H1 (cell line): ENCODE data around the gene OVCH1. TPM values are rescaled to one million over a fixed set of nuclear protein-coding genes. Genes with fewer than 3 reads are reported as not detected.

Experiments used
- CTCF ChIA-PET: fragments of 300-600 bp; sonication (Branson Sonifier 250); formaldehyde crosslinking; loops from one replicate; lab custom pipeline; 2021; ENCODE audit not compliant: partially characterized antibody; lab: Charles Lee
- POLR2A ChIA-PET: fragments of 300-600 bp; sonication (Branson Sonifier 250); formaldehyde crosslinking; loops from one replicate; lab custom pipeline; 2021; ENCODE audit warnings: inconsistent platforms; ENCODE audit not compliant: partially characterized antibody; lab: Charles Lee
- DNase-seq, 2 experiments: peaks; one replicate each; pipeline versions ENCODE4 v3.0.0 to v3.0.0-alpha.2; 2010 to 2022; ENCODE audit warnings: low spot score in 2 of 2, low read depth in 1 of 2, mixed read lengths in 1 of 2
- FAIRE-seq: peaks from 2 replicates; lab custom pipeline; 2011; peaks lifted over from hg19 to GRCh38; lab: Jason Lieb, UNC
- H2AFZ ChIP-seq: 2 replicates; pipeline ENCODE4 v1.8.1; 2012; ENCODE audit warnings: low read length, inconsistent platforms
- H2AK5ac ChIP-seq: 2 replicates; pipeline ENCODE4 v1.6.1; 2013; ENCODE audit warnings: low read depth, low read length
- H2BK120ac ChIP-seq: replicated peaks from 2 replicates; pipeline ENCODE3; 2013; ENCODE audit warnings: low read depth, low read length, inconsistent platforms
- H2BK12ac ChIP-seq: 2 replicates; pipeline ENCODE4 v1.6.1; 2013; ENCODE audit warnings: low read depth, low read length
- H2BK15ac ChIP-seq: 2 replicates; pipeline ENCODE4 v1.6.1; 2013; ENCODE audit warnings: low read length
- H2BK20ac ChIP-seq: 2 replicates; pipeline ENCODE4 v1.6.1; 2013; ENCODE audit warnings: low read length
- H2BK5ac ChIP-seq: 2 replicates; pipeline ENCODE4 v1.6.1; 2013; ENCODE audit warnings: low read depth, low read length
- H3K14ac ChIP-seq: 2 replicates; pipeline ENCODE4 v1.6.1; 2013; ENCODE audit warnings: inconsistent platforms; ENCODE audit not compliant: insufficient read length
- H3K18ac ChIP-seq: 2 replicates; pipeline ENCODE4 v1.6.1; 2013; ENCODE audit warnings: low read length; ENCODE audit errors: extremely low read depth
- H3K23ac ChIP-seq: 2 replicates; pipeline ENCODE4 v1.6.1; 2013; ENCODE audit warnings: inconsistent platforms; ENCODE audit not compliant: insufficient read length
- H3K23me2 ChIP-seq: 2 replicates; pipeline ENCODE4 v1.6.1; 2013; ENCODE audit warnings: low read depth, low read length
- H3K27ac ChIP-seq: 2 replicates; pipeline ENCODE4 v1.6.1; 2011; ENCODE audit warnings: low read depth, low read length, inconsistent platforms
- H3K27me3 ChIP-seq, 4 experiments: replicated peaks in 1 of 4; 1 replicate in 1 of 4; 2 replicates in 3 of 4; pipeline versions ENCODE4 v1.6.1 to v1.8.1; 2011 to 2013; ENCODE audit warnings: low read length in 3 of 4, mild to moderate bottlenecking in 3 of 4, inconsistent platforms in 2 of 4, mixed read lengths in 2 of 4, moderate library complexity in 1 of 4; ENCODE audit not compliant: control insufficient read depth in 3 of 4, insufficient read depth in 3 of 4; ENCODE audit errors: extremely low read depth in 1 of 4
- H3K36me3 ChIP-seq, 4 experiments: 2 replicates each; pipeline versions ENCODE4 v1.6.1 to v1.8.1; 2011 to 2013; ENCODE audit warnings: mild to moderate bottlenecking in 4 of 4, low read length in 3 of 4, moderate library complexity in 2 of 4, control low read depth in 1 of 4, inconsistent platforms in 1 of 4; ENCODE audit not compliant: insufficient read depth in 4 of 4, control insufficient read depth in 2 of 4
- H3K4ac ChIP-seq: replicated peaks from 2 replicates; pipeline ENCODE3; 2013; ENCODE audit warnings: low read length, low read depth, mixed read lengths, inconsistent platforms; ENCODE audit not compliant: insufficient read length
- H3K4me1 ChIP-seq, 4 experiments: replicated peaks in 1 of 4; 1 replicate in 1 of 4; 2 replicates in 3 of 4; pipeline versions ENCODE4 v1.6.1 to v1.8.1; 2011 to 2013; ENCODE audit warnings: low read length in 3 of 4, inconsistent platforms in 2 of 4, mixed read lengths in 1 of 4; ENCODE audit not compliant: insufficient read depth in 4 of 4, control insufficient read depth in 3 of 4
- H3K4me2 ChIP-seq, 2 experiments: 2 replicates each; pipeline versions ENCODE4 v1.6.1 to v1.8.1; 2011 to 2013; ENCODE audit warnings: low read depth in 2 of 2, low read length in 2 of 2, control low read depth in 1 of 2, inconsistent platforms in 1 of 2, mild to moderate bottlenecking in 1 of 2; ENCODE audit not compliant: insufficient read depth in 1 of 2
- H3K4me3 ChIP-seq, 4 experiments: fragments of 200-600, 300-600 bp in 1 of 4; sonication (generic), shearing (Covaris generic), sonication (Bioruptor Twin) in 1 of 4; 2 replicates each; pipeline versions ENCODE4 v1.5.1 to v1.8.1; 2011 to 2016; ENCODE audit warnings: low read length in 4 of 4, low read depth in 3 of 4, control low read depth in 2 of 4, inconsistent platforms in 2 of 4, mild to moderate bottlenecking in 2 of 4, mixed read lengths in 1 of 4, moderate library complexity in 1 of 4; ENCODE audit not compliant: insufficient read depth in 2 of 4; ENCODE audit errors: extremely low read depth in 1 of 4
- H3K56ac ChIP-seq: replicated peaks from 2 replicates; pipeline ENCODE3; 2013; ENCODE audit warnings: low read depth, mild to moderate bottlenecking, mixed read lengths, low read length, inconsistent platforms; ENCODE audit not compliant: insufficient read length
- H3K79me1 ChIP-seq: 2 replicates; pipeline ENCODE4 v1.6.1; 2013; ENCODE audit warnings: low read depth, low read length, control low read depth
- H3K79me2 ChIP-seq, 2 experiments: 2 replicates each; pipeline versions ENCODE4 v1.6.1 to v1.8.1; 2012 to 2013; ENCODE audit warnings: low read length in 2 of 2, mild to moderate bottlenecking in 2 of 2, inconsistent platforms in 1 of 2; ENCODE audit not compliant: insufficient read depth in 2 of 2, control insufficient read depth in 1 of 2
- H3K9ac ChIP-seq, 4 experiments: replicated peaks in 1 of 4; 1 replicate in 1 of 4; 2 replicates in 3 of 4; pipeline versions ENCODE4 v1.6.1 to v1.8.1; 2011 to 2013; ENCODE audit warnings: low read depth in 3 of 4, low read length in 3 of 4, control low read depth in 2 of 4, mild to moderate bottlenecking in 2 of 4, moderate library complexity in 2 of 4, inconsistent platforms in 1 of 4; ENCODE audit errors: extremely low read depth in 1 of 4
- H3K9me3 ChIP-seq, 2 experiments: 2 replicates each; pipeline versions ENCODE4 v1.6.1 to v1.8.1; 2012 to 2013; ENCODE audit warnings: mild to moderate bottlenecking in 2 of 2, moderate library complexity in 2 of 2, control low read depth in 1 of 2, inconsistent platforms in 1 of 2, low read depth in 1 of 2, low read length in 1 of 2, mixed read lengths in 1 of 2; ENCODE audit not compliant: insufficient read depth in 2 of 2
- H4K20me1 ChIP-seq, 2 experiments: replicated peaks in 1 of 2; 2 replicates each; pipeline versions ENCODE3 to v1.8.1; 2011 to 2013; ENCODE audit warnings: inconsistent platforms in 2 of 2, low read length in 2 of 2, mild to moderate bottlenecking in 1 of 2; ENCODE audit not compliant: insufficient read depth in 2 of 2, control insufficient read depth in 1 of 2
- H4K5ac ChIP-seq: 2 replicates; pipeline ENCODE4 v1.6.1; 2013; ENCODE audit warnings: low read length, low read depth, mixed read lengths, inconsistent platforms; ENCODE audit not compliant: insufficient read length
- H4K8ac ChIP-seq: 2 replicates; pipeline ENCODE4 v1.8.0; 2013; ENCODE audit warnings: mild to moderate bottlenecking, moderate library complexity, low read length, inconsistent platforms; ENCODE audit not compliant: insufficient read depth; ENCODE audit errors: extremely low read depth
- H4K91ac ChIP-seq: replicated peaks from 2 replicates; pipeline ENCODE3; 2013; ENCODE audit warnings: low read length, mixed read lengths, inconsistent platforms; ENCODE audit not compliant: insufficient read length
- JUN ChIP-seq: IDR thresholded peaks from 2 replicates; pipeline ENCODE4 v1.6.1; 2011; ENCODE audit warnings: low read depth, mild to moderate bottlenecking, improper control_type of control experiment, low read length
- NRF1 ChIP-seq: IDR thresholded peaks from 2 replicates; pipeline ENCODE4 v1.6.1; 2011; ENCODE audit warnings: mild to moderate bottlenecking, low read depth, low read length, improper control_type of control experiment
- SP2 ChIP-seq: IDR thresholded peaks from 2 replicates; pipeline ENCODE4 v1.6.1; 2012; ENCODE audit warnings: mild to moderate bottlenecking, low read length, inconsistent platforms
- SRF ChIP-seq: IDR thresholded peaks from 2 replicates; pipeline ENCODE4 v1.6.1; 2011; ENCODE audit warnings: mild to moderate bottlenecking, low read depth, low read length, moderate library complexity
- YY1 ChIP-seq: IDR thresholded peaks from 2 replicates; pipeline ENCODE4 v1.6.1; 2011; ENCODE audit warnings: low read depth, mild to moderate bottlenecking, low read length
- WGBS, 2 experiments: shearing (Covaris generic) in 1 of 2; methylation state at CpG; one replicate each; pipeline versions ENCODE4 v1.1.6 to v1.1.7; 2013 to 2015; ENCODE audit warnings: low lambda C conversion rate in 2 of 2, mixed read lengths in 2 of 2, inconsistent platforms in 1 of 2, low coverage in 1 of 2, missing lambda C conversion rate in 1 of 2; ENCODE audit not compliant: insufficient replicate concordance in 2 of 2, insufficient coverage in 1 of 2, insufficient read length in 1 of 2; ENCODE audit errors: extremely low coverage in 1 of 2, missing lambda C conversion rate in 1 of 2; 5-methylcytosine and 5-hydroxymethylcytosine counted together
- polyA plus RNA-seq, 7 experiments: library from polyadenylated mRNA; depleted of rRNA in 3 of 7; stranded (reverse) in 5 of 7; unstranded in 2 of 7; fragments of >200 nt in 5 of 7; fragments of 200-250 nt in 2 of 7; gene quantifications; 1 replicate in 5 of 7; 2 replicates in 1 of 7; 4 replicates in 1 of 7; pipeline versions ENCODE4 v1.2.1 to v1.2.3, GENCODE V29; 2011 to 2013; ENCODE audit warnings: missing spikeins in 2 of 7, mixed read lengths in 2 of 7
- total RNA-seq: library from RNA; stranded (reverse); fragmentation: NEBNext Ultra II Directional; extraction: Animal tissue kit (Norgen Biotek cat#: 25700); gene quantifications from 2 replicates; pipeline ENCODE4 v1.2.1, GENCODE V29; 2021

Gene OVCH1
- total and polyA plus RNA-seq, 2 of the 8 experiments (the other 6 are each of a cell fraction or from before 2014, with no cell fraction given) = 0.07 TPM; not detected in 1

- no peak overlapping the region for H3K18ac ChIP-seq
- CTCF ChIA-PET = interaction anchor here (1.0 to 1.2 kb wide), 2 partner anchors 45 to 345 kb away, joined by 3 to 5 read pairs; no protein-coding TSS in a partner anchor
- TF ChIP-seq YY1 = no peak
- no peak for TF ChIP-seq SP2
- no peak for TF ChIP-seq SRF
- TF ChIP-seq NRF1 = no peak
- TF ChIP-seq JUN = no peak
- TF ChIP-seq, all 59 proteins: peak for 0
- Histone ChIP-seq H4K91ac (no peak overlapping the region), H3K4ac (no peak overlapping the region), H3K36me3 (no peaks in the 10 kb centered on the region), H3K4me1 (peaks cover 0 to 9% (median 4%) of the 10 kb centered on the region in 4 experiments; a peak in 4 of 7 replicates), H4K5ac (no peak overlapping the region), H4K8ac (no peak overlapping the region), H3K79me2 (no peaks in the 10 kb centered on the region), H3K23ac (no peak overlapping the region), H2BK120ac (no peak overlapping the region), H3K9ac (no peak overlapping the region), H3K14ac (no peak overlapping the region), H3K4me2 (no peak overlapping the region), H3K27me3 (no peaks in the 10 kb centered on the region), H2BK5ac (no peak overlapping the region), H2AK5ac (no peak overlapping the region), H3K9me3 (no peaks in the 10 kb centered on the region), H4K20me1 (no peaks in the 10 kb centered on the region), H3K27ac (no peak overlapping the region), H3K4me3 (no peak overlapping the region), H2BK20ac (no peak overlapping the region), H3K23me2 (no peaks in the 10 kb centered on the region), H3K79me1 (no peaks in the 10 kb centered on the region), H2BK12ac (no peak overlapping the region), H2BK15ac (no peak overlapping the region), H3K56ac (no peak overlapping the region), H2AFZ (no peak overlapping the region)
- POLR2A ChIA-PET = no interaction called here
- 84% methylated on average over 4 of the region's 4 CpGs; no CpG with 5 or more reads in 1 of the 2 experiments for WGBS, 2 experiments
- DNase-seq (no peak), FAIRE-seq (no peak)
These were observed 47.6 kb upstream of the OVCH1 start for GRCh38 chr12:29545102-29545467.
